Activated naive CD8-positive, alpha-beta T cell treated with anti-CD3 and anti-CD28 coated beads, Interleukin-2, amount 10 ng/mL, durations not matched to agents 7 days and 5 days (primary cell): Measurements from ENCODE around the gene SRC. TPM values are rescaled to one million over a fixed set of nuclear protein-coding genes. Genes with fewer than 3 reads are reported as not detected.

ENCODE experiments used
- ATAC-seq: fragments of 150-1000 bp; cut with Tn5 transposase; one replicate; pipeline ENCODE4 v1.10.0; 2021; ENCODE audit warnings: low read depth, moderate library complexity
- POLR2A ChIA-PET: fragments of 350-600 bp; sonication (Branson Sonifier 250); formaldehyde crosslinking; loops from one replicate; lab custom pipeline; 2021; ENCODE audit warnings: antibody characterized with exemption; lab: Charles Lee
- DNase-seq: peaks from one replicate; pipeline ENCODE4 v3.0.0; 2021
- H3K27ac Mint-ChIP-seq: one replicate; pipeline ENCODE4 v1.8.0; 2022; ENCODE audit warnings: mild to moderate bottlenecking, mixed read lengths
- H3K27me3 Mint-ChIP-seq: one replicate; pipeline ENCODE4 v1.8.0; 2022; ENCODE audit warnings: mild to moderate bottlenecking, moderate library complexity, mixed read lengths
- H3K36me3 Mint-ChIP-seq: one replicate; pipeline ENCODE4 v1.8.0; 2021; ENCODE audit warnings: mild to moderate bottlenecking, mixed read lengths
- H3K4me1 Mint-ChIP-seq: one replicate; pipeline ENCODE4 v1.8.0; 2021; ENCODE audit warnings: mixed read lengths
- H3K4me3 Mint-ChIP-seq: one replicate; pipeline ENCODE4 v1.8.0; 2022; ENCODE audit warnings: mild to moderate bottlenecking, moderate library complexity, mixed read lengths
- H3K9me3 Mint-ChIP-seq: one replicate; pipeline ENCODE4 v1.8.0; 2021; ENCODE audit warnings: mixed read lengths
- total RNA-seq, 2 experiments: library from RNA; stranded (reverse); gene quantifications; one replicate each; pipeline ENCODE4 v1.2.3, GENCODE V29; 2021

SRC gene
- total RNA-seq, 2 experiments from 2014 or later = 4.5 to 5.6 TPM

DNA sequence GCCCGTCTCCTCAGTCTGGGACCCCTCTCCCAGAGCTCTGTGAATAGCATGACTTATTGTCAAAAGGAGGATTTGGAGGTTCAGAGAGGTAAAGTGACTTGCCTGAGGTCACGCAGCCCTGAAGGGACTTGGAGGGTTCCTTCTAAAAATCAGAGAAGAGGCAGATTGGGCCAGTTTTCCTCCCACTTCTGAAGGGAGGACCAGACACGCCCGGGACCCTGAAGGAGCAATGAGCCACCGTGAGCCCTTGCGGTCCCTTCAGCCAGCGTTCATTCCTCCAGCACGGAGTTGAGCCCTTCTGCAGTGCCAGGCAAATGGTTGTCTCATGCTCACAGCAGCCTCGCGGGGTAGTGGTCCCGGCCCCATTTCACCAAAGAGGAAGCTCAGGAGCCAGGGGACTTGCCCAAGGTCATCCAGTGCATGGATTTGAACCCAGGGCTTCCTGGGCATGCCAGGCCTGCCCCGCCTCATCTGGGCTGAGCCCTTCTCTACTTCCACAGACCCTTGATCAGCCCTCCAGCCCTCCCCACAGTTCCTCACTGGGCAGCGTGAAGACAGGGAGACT is 7.4 kb downstream of the SRC start:
- Mint-ChIP-seq H3K9me3 (no peaks in the 10 kb centered on the region), H3K36me3 (no peaks in the 10 kb centered on the region), H3K27me3 (no peaks in the 10 kb centered on the region), H3K4me1 (peaks cover 5% of the 10 kb centered on the region), H3K27ac (no peak overlapping the region), H3K4me3 (no peak overlapping the region)
- ATAC-seq = no peak
- POLR2A ChIA-PET = no interaction called here
- DNase-seq = no peak

DNA sequence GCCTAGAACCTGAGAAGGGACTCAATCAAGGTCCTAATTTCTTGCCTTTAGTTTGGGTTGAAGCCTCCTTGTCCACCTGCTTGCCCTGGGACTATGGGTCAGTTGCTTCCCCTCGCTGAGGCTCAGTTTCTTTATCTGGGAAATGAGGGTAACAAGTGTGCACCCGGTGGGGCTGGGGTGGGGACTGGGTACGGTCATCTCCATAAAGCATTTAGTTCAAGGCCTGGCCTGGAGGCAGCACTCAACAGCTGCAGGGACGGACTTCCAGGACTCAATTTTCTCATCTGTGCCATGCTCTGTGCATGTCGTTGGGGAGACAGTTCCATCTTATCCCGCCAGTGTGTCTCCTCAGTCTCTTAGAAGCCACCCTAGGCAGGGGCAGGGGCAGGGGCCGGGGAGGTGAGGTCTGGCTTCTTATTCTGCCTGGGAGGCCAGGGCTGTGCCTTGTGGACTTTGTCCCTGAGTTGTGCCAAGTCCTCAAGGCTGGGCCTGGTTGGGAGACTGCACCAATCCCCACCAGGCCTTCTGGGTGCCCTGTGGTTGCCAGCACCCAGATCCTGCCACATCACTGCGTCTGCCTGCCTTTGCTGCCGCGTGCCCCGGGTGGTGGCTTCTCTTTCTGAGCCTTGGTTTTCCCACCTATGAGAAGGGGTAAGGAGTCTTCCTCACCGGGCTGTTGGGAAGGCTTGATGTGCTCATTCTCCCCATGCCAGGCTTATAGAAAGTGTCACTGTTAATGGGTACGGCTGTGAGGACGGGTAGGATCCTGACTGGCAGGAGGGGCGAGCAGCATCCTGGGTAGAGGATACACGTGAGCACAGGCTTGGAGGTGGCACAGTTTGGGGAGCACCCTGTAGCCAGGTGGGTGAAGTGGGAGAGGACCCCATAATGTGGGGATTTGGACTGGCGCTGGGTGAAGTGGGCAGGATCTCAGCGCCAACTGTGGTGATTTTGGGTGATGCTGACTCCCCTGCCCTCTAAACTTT is 8.6 kb downstream of the SRC start:
- ATAC-seq = no peak
- peaks cover 5% of the 10 kb centered on the region for H3K4me1 Mint-ChIP-seq
- no peak for DNase-seq
- no peak overlapping the region for H3K4me3 Mint-ChIP-seq
- H3K27ac Mint-ChIP-seq = no peak overlapping the region
- no peaks in the 10 kb centered on the region for H3K9me3 Mint-ChIP-seq
- H3K27me3 Mint-ChIP-seq = no peaks in the 10 kb centered on the region
- POLR2A ChIA-PET = no interaction called here
- no peaks in the 10 kb centered on the region for H3K36me3 Mint-ChIP-seq

DNA sequence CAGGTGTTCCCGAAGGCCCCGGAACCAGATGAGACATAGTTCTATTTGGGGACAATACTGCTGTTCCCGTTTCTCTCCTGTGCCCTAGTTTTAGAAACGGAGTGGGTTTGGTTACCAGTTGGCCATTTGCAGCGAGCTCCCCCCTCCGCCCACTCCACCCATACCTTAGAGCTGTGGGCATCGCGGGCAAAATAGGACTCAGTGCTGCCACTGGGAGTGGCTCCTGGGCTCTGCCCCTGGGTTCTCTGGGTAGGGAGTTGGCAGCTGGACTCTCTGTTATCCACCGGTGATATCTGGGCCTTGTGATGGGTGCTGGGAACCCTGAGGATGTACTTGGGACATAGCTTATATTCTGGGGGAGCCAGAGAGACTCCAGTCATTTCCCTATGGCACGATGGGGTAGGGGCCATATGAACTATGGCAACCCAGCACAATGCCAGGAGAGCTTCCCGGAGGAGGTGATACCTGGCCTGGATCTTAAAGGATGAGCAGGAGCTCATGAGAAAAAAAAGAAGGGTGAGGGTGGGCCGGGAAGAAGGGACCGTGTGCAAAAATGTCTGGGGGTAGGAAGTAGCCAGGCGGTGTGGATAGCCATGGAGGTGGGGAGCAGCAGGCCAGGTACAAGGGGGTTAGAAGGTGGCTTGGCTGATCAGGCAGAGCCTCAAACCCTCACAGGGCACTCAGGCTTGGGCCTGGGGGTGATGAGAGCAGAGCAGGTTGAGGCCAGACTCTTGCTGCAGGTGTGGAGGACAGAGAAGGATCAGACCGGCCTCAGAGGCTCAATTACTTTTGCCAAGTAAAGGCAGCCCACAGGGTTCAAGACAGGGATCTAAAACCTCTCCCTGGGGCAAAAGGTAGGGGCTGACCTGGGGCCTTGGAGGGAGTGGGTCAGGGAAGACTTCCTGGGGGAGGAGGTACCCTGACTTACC is 9.6 kb downstream of the SRC start:
- H3K36me3 Mint-ChIP-seq = no peaks in the 10 kb centered on the region
- ATAC-seq = no peak
- no peaks in the 10 kb centered on the region for H3K9me3 Mint-ChIP-seq
- POLR2A ChIA-PET = interaction anchor here (1.5 kb wide), 1 partner anchor 22 kb away, joined by 4 read pairs; no protein-coding TSS in a partner anchor
- H3K4me3 Mint-ChIP-seq = no peak overlapping the region
- peak overlapping the region; percentile 43 for H3K27ac Mint-ChIP-seq
- no peak for DNase-seq
- no peaks in the 10 kb centered on the region for H3K27me3 Mint-ChIP-seq
- H3K4me1 Mint-ChIP-seq = peaks cover 5% of the 10 kb centered on the region

DNA sequence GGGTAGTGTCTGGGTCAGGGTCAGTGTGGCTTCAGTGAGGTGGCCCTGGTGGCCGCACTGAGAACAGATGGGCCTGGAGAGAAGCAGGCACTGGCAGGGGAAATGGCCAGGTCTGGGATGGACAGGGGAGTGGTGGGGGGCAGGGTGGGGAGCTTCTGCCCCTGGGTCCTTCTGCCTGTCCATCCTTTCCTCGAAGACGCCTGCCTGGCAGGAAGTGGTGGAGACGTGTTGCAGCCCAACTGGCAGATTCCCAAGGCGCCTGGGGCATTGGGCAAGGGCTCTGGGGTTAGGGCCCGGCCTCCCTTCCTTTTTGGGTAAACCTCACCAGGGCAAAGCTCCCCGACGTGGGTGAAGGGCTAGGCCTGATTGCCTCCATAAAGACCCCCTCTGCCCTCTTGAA is 10.4 kb downstream of the SRC start:
- Mint-ChIP-seq H3K4me1 (peaks cover 5% of the 10 kb centered on the region), H3K4me3 (no peak overlapping the region), H3K27ac (no peak overlapping the region), H3K9me3 (no peaks in the 10 kb centered on the region), H3K27me3 (no peaks in the 10 kb centered on the region), H3K36me3 (no peaks in the 10 kb centered on the region)
- no peak for DNase-seq
- ATAC-seq = no peak
- POLR2A ChIA-PET = interaction anchor here (1.5 kb wide), 1 partner anchor 21 kb away, joined by 4 read pairs; no protein-coding TSS in a partner anchor

DNA sequence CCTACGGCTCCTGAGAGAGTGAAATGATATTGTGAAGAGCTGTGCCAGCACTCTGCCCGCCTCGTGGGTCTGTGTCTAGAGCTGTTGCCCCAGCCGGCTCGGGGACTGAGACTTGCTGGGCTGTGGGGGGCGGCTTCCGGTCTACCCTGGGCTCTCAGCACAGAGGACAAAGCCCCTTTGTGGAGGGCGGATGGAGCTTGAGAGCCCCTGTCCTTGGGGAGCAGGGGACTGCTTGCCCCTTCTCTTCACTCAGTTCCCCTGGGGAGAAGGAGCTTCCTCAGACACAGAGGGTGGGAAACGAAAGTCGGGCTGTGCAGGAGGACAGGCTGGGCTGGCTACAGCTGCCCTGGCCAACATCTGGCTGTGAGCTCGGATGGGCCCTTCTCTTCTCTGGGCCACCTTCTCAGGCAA is 11.0 kb downstream of the SRC start:
- no peaks in the 10 kb centered on the region for H3K36me3 Mint-ChIP-seq
- H3K9me3 Mint-ChIP-seq = no peaks in the 10 kb centered on the region
- DNase-seq (no peak), ATAC-seq (no peak)
- H3K27ac Mint-ChIP-seq = no peak overlapping the region
- POLR2A ChIA-PET = interaction anchor here (1.5 kb wide), 1 partner anchor 21 kb away, joined by 4 read pairs; no protein-coding TSS in a partner anchor
- H3K4me3 Mint-ChIP-seq = no peak overlapping the region
- H3K4me1 Mint-ChIP-seq = peaks cover 5% of the 10 kb centered on the region
- no peaks in the 10 kb centered on the region for H3K27me3 Mint-ChIP-seq

DNA sequence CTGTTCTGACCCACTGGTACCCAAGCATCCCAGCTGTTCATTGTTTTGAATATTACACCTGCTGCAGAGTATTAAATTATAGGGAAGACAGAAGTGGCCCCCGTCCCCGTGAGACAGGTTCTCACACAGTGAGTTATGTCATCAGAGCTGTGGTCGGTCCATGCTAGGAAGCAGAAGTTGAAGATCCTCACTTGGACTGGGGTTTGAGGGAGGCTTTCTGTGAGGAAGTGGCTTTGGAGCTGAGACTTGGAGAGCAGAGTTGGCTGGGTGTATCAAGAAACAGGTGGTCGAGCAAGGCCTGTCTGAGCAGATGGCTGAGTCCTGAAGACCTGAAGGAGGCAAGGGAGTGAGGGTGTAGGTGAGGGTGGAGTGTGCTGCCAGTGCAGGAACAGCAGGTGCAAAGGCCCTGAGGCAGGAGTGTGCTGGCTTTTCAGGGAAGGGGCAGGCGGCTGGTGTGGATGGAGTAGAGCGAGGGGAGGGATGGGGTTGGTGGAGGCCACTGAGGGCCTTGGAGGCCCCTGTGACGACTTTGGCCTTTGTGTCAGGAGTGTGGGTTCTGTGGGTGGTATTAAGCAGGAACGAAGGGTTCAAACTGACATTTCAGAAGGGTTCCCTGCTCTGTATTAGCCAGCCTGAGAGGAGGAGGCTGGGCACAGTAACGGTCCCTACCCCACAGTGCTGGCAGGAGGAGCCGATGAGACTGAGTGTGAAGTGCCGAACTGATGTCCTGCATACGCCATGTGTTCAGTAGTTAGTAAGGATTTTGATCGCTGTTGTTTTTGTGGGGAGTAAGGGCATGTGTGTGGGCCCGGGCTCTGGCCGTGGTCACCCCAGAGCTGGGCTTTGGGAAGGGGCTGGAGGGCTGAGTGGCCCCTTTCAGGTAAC is 11.8 kb downstream of the SRC start:
- H3K27me3 Mint-ChIP-seq = no peaks in the 10 kb centered on the region
- H3K9me3 Mint-ChIP-seq = no peaks in the 10 kb centered on the region
- no peak overlapping the region for H3K27ac Mint-ChIP-seq
- DNase-seq (no peak), ATAC-seq (no peak)
- POLR2A ChIA-PET = no interaction called here
- H3K36me3 Mint-ChIP-seq = no peaks in the 10 kb centered on the region
- H3K4me3 Mint-ChIP-seq = no peak overlapping the region
- peaks cover 5% of the 10 kb centered on the region for H3K4me1 Mint-ChIP-seq

DNA sequence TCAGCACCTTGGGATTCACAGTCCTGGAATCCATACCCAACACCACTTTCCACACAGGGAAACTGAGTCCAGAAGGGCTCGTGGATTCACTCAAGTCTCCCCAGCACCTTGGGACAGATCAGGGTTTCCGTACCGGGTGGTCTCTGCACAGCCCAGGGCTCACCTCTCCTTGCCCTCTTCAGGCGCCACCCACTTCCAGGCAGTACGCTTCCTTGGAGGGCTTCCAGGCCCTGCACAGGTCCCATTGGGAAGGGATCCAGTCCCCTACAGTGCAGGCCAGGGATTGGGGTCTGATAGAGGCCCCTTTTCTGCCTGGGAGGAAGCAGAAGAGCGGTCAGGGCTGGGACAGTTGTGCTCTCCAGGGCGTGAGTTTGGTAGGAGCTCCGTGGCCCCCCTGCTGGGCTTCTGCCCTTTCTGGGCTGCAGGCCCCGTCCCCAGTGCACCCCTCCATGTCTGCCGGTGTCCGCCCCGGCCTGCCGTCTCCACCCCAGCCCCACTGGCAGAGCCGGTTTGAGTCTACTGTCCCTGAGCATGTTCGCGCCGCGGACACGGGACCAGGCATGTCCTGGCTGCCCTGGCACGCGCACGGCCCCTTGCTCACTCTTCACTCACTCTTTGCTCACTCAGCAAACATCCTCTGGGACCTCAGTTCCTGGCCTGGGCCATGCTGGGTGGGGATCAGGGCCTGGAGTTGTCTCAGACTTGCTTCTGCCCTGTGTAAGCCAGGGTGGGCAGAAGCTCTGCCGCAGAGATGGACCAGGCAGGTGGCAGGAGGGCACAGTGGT is 12.6 kb downstream of the SRC start:
- Mint-ChIP-seq H3K9me3 (no peaks in the 10 kb centered on the region), H3K27ac (no peak overlapping the region), H3K4me3 (no peak overlapping the region), H3K36me3 (no peaks in the 10 kb centered on the region), H3K4me1 (peaks cover 5% of the 10 kb centered on the region), H3K27me3 (no peaks in the 10 kb centered on the region)
- POLR2A ChIA-PET = no interaction called here
- no peak for ATAC-seq
- DNase-seq = no peak

DNA sequence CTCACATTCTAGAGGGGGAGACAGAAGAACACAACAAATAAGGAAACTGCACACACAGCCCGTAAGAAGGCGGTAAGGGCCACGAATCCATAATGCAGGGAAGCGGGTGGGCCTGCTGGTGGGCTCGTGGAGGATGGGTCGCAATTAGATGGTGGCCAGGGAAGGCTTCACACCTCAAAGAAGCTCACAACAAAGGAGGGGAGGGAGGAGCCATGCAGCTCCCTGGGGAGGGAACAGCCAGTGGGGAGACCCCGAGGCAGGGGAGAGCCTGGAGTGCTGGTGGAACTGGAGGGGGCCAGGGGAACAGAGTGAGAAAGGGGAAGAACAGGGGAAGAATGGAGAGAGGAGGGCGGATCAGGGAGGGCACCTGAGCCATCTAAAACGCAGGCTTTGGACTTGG is 13.4 kb downstream of the SRC start:
- Mint-ChIP-seq H3K27me3 (no peaks in the 10 kb centered on the region), H3K4me3 (no peak overlapping the region), H3K9me3 (no peaks in the 10 kb centered on the region), H3K27ac (no peak overlapping the region), H3K36me3 (no peaks in the 10 kb centered on the region), H3K4me1 (peaks cover 5% of the 10 kb centered on the region)
- no peak for ATAC-seq
- POLR2A ChIA-PET = no interaction called here
- DNase-seq = no peak

DNA sequence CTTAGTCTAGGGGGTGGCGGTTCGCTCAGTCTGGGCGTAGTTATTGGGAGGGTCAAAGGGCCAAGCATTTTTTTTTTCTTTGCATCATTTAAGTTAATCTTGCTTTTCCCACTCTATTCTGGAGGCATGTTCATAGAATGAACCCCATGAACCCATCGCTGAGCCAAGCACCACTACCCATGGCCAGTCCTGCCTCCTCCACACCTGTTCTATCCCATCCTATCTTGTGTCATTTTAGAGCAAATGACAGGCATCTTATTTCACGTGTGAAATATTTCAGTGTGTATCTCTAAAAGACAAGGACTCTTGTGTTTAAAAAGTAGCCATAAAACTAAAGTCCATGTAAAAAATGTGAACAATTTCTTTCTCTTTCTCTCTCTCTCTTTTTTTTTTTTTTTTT is 13.9 kb downstream of the SRC start:
- Mint-ChIP-seq H3K4me1 (peaks cover 5% of the 10 kb centered on the region), H3K9me3 (no peaks in the 10 kb centered on the region), H3K27ac (no peak overlapping the region), H3K4me3 (no peak overlapping the region), H3K36me3 (no peaks in the 10 kb centered on the region), H3K27me3 (no peaks in the 10 kb centered on the region)
- POLR2A ChIA-PET = no interaction called here
- DNase-seq (no peak), ATAC-seq (no peak)

DNA sequence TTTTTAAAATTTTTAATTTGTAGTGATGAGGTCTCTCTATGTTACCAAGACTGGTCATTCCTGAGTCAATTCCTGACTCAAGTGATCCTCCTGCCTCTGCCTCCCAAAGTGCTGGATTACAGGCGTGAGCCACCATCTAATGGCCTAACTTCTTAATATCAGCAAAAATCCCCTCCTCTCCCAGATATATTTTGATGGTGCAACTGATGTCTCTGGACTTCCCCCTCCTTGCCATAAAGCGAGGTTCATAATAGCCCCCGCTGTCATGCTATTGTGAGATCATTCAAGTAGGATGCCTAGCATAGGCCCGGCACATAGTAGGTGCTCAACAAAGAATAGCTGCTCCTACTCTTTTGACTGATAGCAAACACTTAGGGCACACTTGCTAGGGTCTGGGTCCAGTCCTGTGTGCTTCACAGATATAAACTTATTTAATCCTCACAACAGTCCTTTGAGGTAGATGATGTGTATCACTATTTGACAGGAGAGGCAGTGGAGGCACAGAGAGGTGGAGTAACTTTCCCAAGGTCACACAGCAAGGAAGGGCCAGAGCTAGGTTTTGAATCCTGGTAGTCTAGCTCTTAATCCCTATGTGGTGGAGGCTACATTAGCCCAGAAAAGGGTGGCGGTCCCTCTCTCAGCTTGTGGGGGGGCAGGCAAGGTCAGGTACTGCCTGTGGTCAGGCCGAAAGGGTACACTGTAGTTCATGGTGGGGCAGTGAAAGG is 14.6 kb downstream of the SRC start:
- ATAC-seq (no peak), DNase-seq (no peak)
- H3K4me3 Mint-ChIP-seq = no peak overlapping the region
- no peaks in the 10 kb centered on the region for H3K9me3 Mint-ChIP-seq
- H3K27ac Mint-ChIP-seq = no peak overlapping the region
- H3K36me3 Mint-ChIP-seq = no peaks in the 10 kb centered on the region
- H3K4me1 Mint-ChIP-seq = peaks cover 5% of the 10 kb centered on the region
- no peaks in the 10 kb centered on the region for H3K27me3 Mint-ChIP-seq
- POLR2A ChIA-PET = no interaction called here

DNA sequence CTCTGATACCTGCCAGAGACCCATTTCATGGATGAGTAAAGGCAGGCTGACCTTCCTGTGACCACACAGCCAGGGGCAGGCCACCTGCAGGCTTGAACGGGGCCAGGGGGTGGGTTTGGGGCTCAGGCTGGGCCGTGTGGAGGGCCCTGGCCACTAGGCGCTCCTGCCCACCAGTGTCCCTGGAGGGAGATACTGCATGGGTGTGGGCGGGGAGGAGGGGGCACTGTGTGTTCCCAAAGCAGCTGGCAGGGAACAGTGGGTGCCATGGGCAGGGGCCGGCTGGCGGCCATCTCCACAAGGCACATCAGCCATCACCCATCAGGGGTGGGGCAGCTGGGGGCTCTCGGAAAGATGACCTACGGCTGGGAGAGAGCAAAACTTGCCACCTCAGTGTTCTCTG is 15.4 kb downstream of the SRC start:
- Mint-ChIP-seq H3K4me1 (peaks cover 2% of the 10 kb centered on the region), H3K27me3 (no peaks in the 10 kb centered on the region), H3K36me3 (no peaks in the 10 kb centered on the region), H3K27ac (no peak overlapping the region), H3K4me3 (no peak overlapping the region), H3K9me3 (no peaks in the 10 kb centered on the region)
- POLR2A ChIA-PET = no interaction called here
- ATAC-seq (no peak), DNase-seq (no peak)
